ENCODE data around the gene ATXN7.

ATXN7 gene

GRCh38 chr3:63950698-63951097 lies 87.0 kb downstream of the ATXN7 start:
- DNase-seq (ENCODE audit: extremely low read depth, low read depth) = no peak
- no peak overlapping the region for H3K4me3 ChIP-seq (replicated peaks; ENCODE audit: low read depth, low read length)
- no peak for TF ChIP-seq CTCF (IDR thresholded peaks at IDR 0.05; ENCODE audit: low read depth, low read length, missing control alignments)

- no peak overlapping the region for H3K4me3 ChIP-seq (replicated peaks; ENCODE audit: low read depth, low read length)
- TF ChIP-seq CTCF (IDR thresholded peaks at IDR 0.05; ENCODE audit: low read depth, low read length, missing control alignments) = no peak
- no peak for DNase-seq (ENCODE audit: extremely low read depth, low read depth)
Observed at GRCh38 chr3:63951492-63952247, 88.0 kb downstream of the ATXN7 start.

- no peak for TF ChIP-seq CTCF (IDR thresholded peaks at IDR 0.05; ENCODE audit: low read depth, low read length, missing control alignments)
- H3K4me3 ChIP-seq (replicated peaks; ENCODE audit: low read depth, low read length) = no peak overlapping the region
- no peak for DNase-seq (ENCODE audit: extremely low read depth, low read depth)
Observed at GRCh38 chr3:63952248-63952594, 88.6 kb downstream of the ATXN7 start.

GRCh38 chr3:63954182-63954581 lies 90.5 kb downstream of the ATXN7 start:
- no peak for TF ChIP-seq CTCF (IDR thresholded peaks at IDR 0.05; ENCODE audit: low read depth, low read length, missing control alignments)
- no peak for DNase-seq (ENCODE audit: extremely low read depth, low read depth)
- H3K4me3 ChIP-seq (replicated peaks; ENCODE audit: low read depth, low read length) = no peak overlapping the region

GRCh38 chr3:63955036-63955650 lies 91.5 kb downstream of the ATXN7 start:
- TF ChIP-seq CTCF (IDR thresholded peaks at IDR 0.05; ENCODE audit: low read depth, low read length, missing control alignments) = no peak
- H3K4me3 ChIP-seq (replicated peaks; ENCODE audit: low read depth, low read length) = no peak overlapping the region
- DNase-seq (ENCODE audit: extremely low read depth, low read depth) = no peak

- no peak for DNase-seq (ENCODE audit: extremely low read depth, low read depth)
- no peak overlapping the region for H3K4me3 ChIP-seq (replicated peaks; ENCODE audit: low read depth, low read length)
- TF ChIP-seq CTCF (IDR thresholded peaks at IDR 0.05; ENCODE audit: low read depth, low read length, missing control alignments) = no peak
Observed at GRCh38 chr3:63955830-63956545, 92.3 kb downstream of the ATXN7 start.
